ENCODE measurements around the gene MSI2.

DNA sequence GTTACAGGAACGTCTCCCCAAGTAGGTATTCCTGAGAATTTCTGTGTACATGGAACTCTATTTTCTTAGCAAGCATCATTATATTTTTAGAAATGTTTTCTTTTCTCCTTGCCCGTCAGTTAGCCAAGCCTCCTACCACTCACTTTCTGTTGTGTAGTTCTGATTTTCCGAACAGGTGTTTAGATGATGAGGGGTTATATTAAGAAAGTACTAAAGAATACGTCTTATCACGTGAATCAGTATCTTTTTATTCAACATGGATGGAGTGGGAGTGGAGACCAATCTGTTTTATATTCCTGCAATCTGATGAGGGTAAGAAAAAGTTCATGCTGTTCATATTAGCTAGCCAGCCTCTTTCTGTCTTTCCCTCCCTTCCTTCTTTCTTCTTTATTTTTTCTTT, 29.4 kb downstream of the MSI2 start:
- no peak for TF ChIP-seq POLR2AphosphoS5 (IDR thresholded peaks at IDR 0.05)
- TF ChIP-seq, protein P1, sequence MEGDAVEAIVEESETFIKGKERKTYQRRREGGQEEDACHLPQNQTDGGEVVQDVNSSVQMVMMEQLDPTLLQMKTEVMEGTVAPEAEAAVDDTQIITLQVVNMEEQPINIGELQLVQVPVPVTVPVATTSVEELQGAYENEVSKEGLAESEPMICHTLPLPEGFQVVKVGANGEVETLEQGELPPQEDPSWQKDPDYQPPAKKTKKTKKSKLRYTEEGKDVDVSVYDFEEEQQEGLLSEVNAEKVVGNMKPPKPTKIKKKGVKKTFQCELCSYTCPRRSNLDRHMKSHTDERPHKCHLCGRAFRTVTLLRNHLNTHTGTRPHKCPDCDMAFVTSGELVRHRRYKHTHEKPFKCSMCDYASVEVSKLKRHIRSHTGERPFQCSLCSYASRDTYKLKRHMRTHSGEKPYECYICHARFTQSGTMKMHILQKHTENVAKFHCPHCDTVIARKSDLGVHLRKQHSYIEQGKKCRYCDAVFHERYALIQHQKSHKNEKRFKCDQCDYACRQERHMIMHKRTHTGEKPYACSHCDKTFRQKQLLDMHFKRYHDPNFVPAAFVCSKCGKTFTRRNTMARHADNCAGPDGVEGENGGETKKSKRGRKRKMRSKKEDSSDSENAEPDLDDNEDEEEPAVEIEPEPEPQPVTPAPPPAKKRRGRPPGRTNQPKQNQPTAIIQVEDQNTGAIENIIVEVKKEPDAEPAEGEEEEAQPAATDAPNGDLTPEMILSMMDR (IDR thresholded peaks at IDR 0.05) = no peak
- no peak for TF ChIP-seq POLR2A (IDR thresholded peaks at IDR 0.05)
- no peak for TF ChIP-seq EP300 (IDR thresholded peaks at IDR 0.05)

All from gastroesophageal sphincter (tissue), 3 donors.